Breast epithelium (tissue), 4 donors: Measurements from ENCODE around the gene CTTNBP2. TPM values are rescaled to one million over a fixed set of nuclear protein-coding genes. Genes with fewer than 3 reads are reported as not detected.

Experiments used
- DNase-seq, 2 donors: peaks; one replicate each; pipeline ENCODE4 v3.0.0-alpha.2; 2019; ENCODE audit warnings: low spot score in 2 of 2
- H3K27ac ChIP-seq, 2 donors: fragments of 200-600 bp; sonication (generic) in 1 of 2; one replicate each; pipeline ENCODE4 v1.5.1; 2016 to 2019; ENCODE audit warnings: mild to moderate bottlenecking in 1 of 2
- H3K27me3 ChIP-seq, 2 donors: fragments of 200-600 bp; sonication (generic) in 1 of 2; one replicate each; pipeline versions ENCODE4 v1.5.1 to v1.6.0; 2017 to 2019; ENCODE audit warnings: control low read depth in 1 of 2, mild to moderate bottlenecking in 1 of 2
- H3K36me3 ChIP-seq: fragments of 200-600 bp; one replicate; pipeline ENCODE4 v1.5.1; 2019
- H3K4me1 ChIP-seq, 2 donors: fragments of 200-600 bp; sonication (generic); one replicate each; pipeline ENCODE4 v1.5.1; 2016 to 2019; ENCODE audit warnings: control low read depth in 1 of 2
- H3K4me3 ChIP-seq, 3 donors: fragments of 200-600 bp; sonication (generic); 1 replicate in 2 of 3; 2 replicates in 1 of 3; pipeline ENCODE4 v1.5.1; 2016 to 2019; ENCODE audit warnings: mild to moderate bottlenecking in 3 of 3, moderate library complexity in 2 of 3
- H3K9me3 ChIP-seq, 2 donors: fragments of 200-600 bp; sonication (generic) in 1 of 2; one replicate each; pipeline ENCODE4 v1.5.1; 2016 to 2019; ENCODE audit warnings: control low read depth in 1 of 2
- CTCF ChIP-seq, 3 donors: fragments of 450-650 bp; IDR thresholded peaks; one replicate each; pipeline ENCODE4 v1.5.1; 2016 to 2017; ENCODE audit warnings: antibody characterized with exemption in 3 of 3, mild to moderate bottlenecking in 3 of 3, moderate library complexity in 3 of 3
- POLR2A ChIP-seq: fragments of 450-650 bp; IDR thresholded peaks from one replicate; pipeline ENCODE4 v1.6.1; 2016; ENCODE audit warnings: antibody characterized with exemption, mild to moderate bottlenecking, moderate library complexity
- POLR2AphosphoS5 ChIP-seq, 3 donors: sonication (generic); formaldehyde crosslinking; IDR thresholded peaks; one replicate each; pipeline ENCODE4 v1.6.1; 2017; ENCODE audit warnings: antibody characterized with exemption in 3 of 3
- intact Hi-C: fragments of 100-400 bp; cut with DNase I; formaldehyde crosslinking; loops from one replicate; pipeline ENCODE4 v1.15.1; 2023; ENCODE audit warnings: low total_unique reads
- total RNA-seq, 3 donors: library from RNA; depleted of rRNA; stranded (reverse); fragments of >200 nt; gene quantifications; one replicate each; pipeline ENCODE4 v1.1.0, GENCODE V29; 2016

Gene CTTNBP2
- total RNA-seq, 3 donors from 2014 or later, result 8.8 to 37.0 (median 13.8) TPM

- no peak overlapping the region for H3K4me3 ChIP-seq
- TF ChIP-seq CTCF (IDR thresholded peaks at IDR 0.05) (no peak), POLR2AphosphoS5 (IDR thresholded peaks at IDR 0.05) (no peak), POLR2A (no peak)
- no peak overlapping the region for H3K27ac ChIP-seq
- no peaks in the 10 kb centered on the region for H3K4me1 ChIP-seq
- no peaks in the 10 kb centered on the region for H3K36me3 ChIP-seq
- H3K27me3 ChIP-seq, result peaks cover 0 to 3% of the 10 kb centered on the region in 2 donors
- intact Hi-C loops, result no loop called here
- no peak for DNase-seq
- H3K9me3 ChIP-seq, result no peaks in the 10 kb centered on the region
Observed at GRCh38 chr7:117894037-117894436, 20.8 kb upstream of the CTTNBP2 start.

GRCh38 chr7:117892821-117893220, 19.6 kb upstream of the CTTNBP2 start:
- Histone ChIP-seq H3K36me3 (no peaks in the 10 kb centered on the region), H3K9me3 (no peaks in the 10 kb centered on the region), H3K27me3 (peaks cover 0 to 3% of the 10 kb centered on the region in 2 donors), H3K4me1 (no peaks in the 10 kb centered on the region), H3K4me3 (no peak overlapping the region), H3K27ac (no peak overlapping the region)
- TF ChIP-seq POLR2AphosphoS5 (IDR thresholded peaks at IDR 0.05) (no peak), POLR2A (no peak), CTCF (IDR thresholded peaks at IDR 0.05) (no peak)
- intact Hi-C loops, result no loop called here
- DNase-seq, result no peak

- intact Hi-C loops, result no loop called here
- H3K4me1 ChIP-seq, result no peaks in the 10 kb centered on the region
- H3K9me3 ChIP-seq, result no peaks in the 10 kb centered on the region
- no peak for TF ChIP-seq POLR2AphosphoS5 (IDR thresholded peaks at IDR 0.05)
- TF ChIP-seq POLR2A, result no peak
- TF ChIP-seq CTCF (IDR thresholded peaks at IDR 0.05), result no peak
- H3K36me3 ChIP-seq, result no peaks in the 10 kb centered on the region
- no peaks in the 10 kb centered on the region for H3K27me3 ChIP-seq
- H3K4me3 ChIP-seq, result no peak overlapping the region
- H3K27ac ChIP-seq, result no peak overlapping the region
- DNase-seq, result no peak
Observed at GRCh38 chr7:117889611-117890010, 16.4 kb upstream of the CTTNBP2 start.

- intact Hi-C loops, result no loop called here
- no peak for DNase-seq
- Histone ChIP-seq H3K27ac (no peak overlapping the region), H3K4me3 (no peak overlapping the region), H3K36me3 (no peaks in the 10 kb centered on the region), H3K27me3 (no peaks in the 10 kb centered on the region), H3K4me1 (no peaks in the 10 kb centered on the region), H3K9me3 (no peaks in the 10 kb centered on the region)
- TF ChIP-seq CTCF (IDR thresholded peaks at IDR 0.05) (no peak), POLR2A (no peak), POLR2AphosphoS5 (IDR thresholded peaks at IDR 0.05) (no peak)
Observed at GRCh38 chr7:117888627-117889026, 15.4 kb upstream of the CTTNBP2 start.

- TF ChIP-seq CTCF (IDR thresholded peaks at IDR 0.05) (no peak), POLR2A (no peak), POLR2AphosphoS5 (IDR thresholded peaks at IDR 0.05) (no peak)
- no peaks in the 10 kb centered on the region for H3K36me3 ChIP-seq
- no peaks in the 10 kb centered on the region for H3K27me3 ChIP-seq
- H3K27ac ChIP-seq, result no peak overlapping the region
- intact Hi-C loops, result no loop called here
- no peak overlapping the region for H3K4me3 ChIP-seq
- DNase-seq, result no peak
- no peaks in the 10 kb centered on the region for H3K4me1 ChIP-seq
- H3K9me3 ChIP-seq, result no peaks in the 10 kb centered on the region
Observed at GRCh38 chr7:117882594-117882993, 9.4 kb upstream of the CTTNBP2 start.
